Globus pallidus (tissue), 1 donor: ENCODE data around the gene PEX16.

Source experiments
- DNase-seq: peaks from one replicate; pipeline ENCODE4 v3.0.0-alpha.2; 2015; ENCODE audit warnings: low spot score

PEX16 gene

GRCh38 chr11:45917623-45918330, at the start of gene PEX16:
TSS of gene PEX16 (minus strand) at chr11:45917877. CDS start at chr11:45917811, 66 bp downstream.
- peak; percentile 97 for DNase-seq

GRCh38 chr11:45964911-45965389, 47.3 kb upstream of the PEX16 start:
- peak; percentile 80 for DNase-seq

GRCh38 chr11:45961751-45962240, 44.1 kb upstream of the PEX16 start:
- DNase-seq, result no peak

GRCh38 chr11:45960387-45961095, 42.9 kb upstream of the PEX16 start:
- DNase-seq, result no peak

GRCh38 chr11:45959851-45960250, 42.2 kb upstream of the PEX16 start:
- no peak for DNase-seq

GRCh38 chr11:45949992-45950407, 32.3 kb upstream of the PEX16 start:
- peak; percentile 38 for DNase-seq

- peak; percentile 48 for DNase-seq
Observed at GRCh38 chr11:45948356-45948755, 30.7 kb upstream of the PEX16 start.

GRCh38 chr11:45947885-45948284, 30.2 kb upstream of the PEX16 start:
- DNase-seq, result no peak

GRCh38 chr11:45945397-45945999, 27.8 kb upstream of the PEX16 start:
- DNase-seq, result no peak

GRCh38 chr11:45942381-45942780, 24.7 kb upstream of the PEX16 start:
- no peak for DNase-seq

- DNase-seq, result no peak
Observed at GRCh38 chr11:45941285-45941684, 23.6 kb upstream of the PEX16 start.

GRCh38 chr11:45939836-45940235, 22.2 kb upstream of the PEX16 start:
- no peak for DNase-seq

GRCh38 chr11:45937916-45938315, 20.2 kb upstream of the PEX16 start:
- DNase-seq, result no peak

- DNase-seq, result no peak
Observed at GRCh38 chr11:45936511-45937054, 18.9 kb upstream of the PEX16 start.

GRCh38 chr11:45935349-45936064, 17.8 kb upstream of the PEX16 start:
- DNase-seq, result no peak

GRCh38 chr11:45934580-45935318, 17.1 kb upstream of the PEX16 start:
- no peak for DNase-seq

- DNase-seq, result no peak
Observed at GRCh38 chr11:45933846-45934579, 16.3 kb upstream of the PEX16 start.

- peak; percentile 24 for DNase-seq
Observed at GRCh38 chr11:45933131-45933831, 15.6 kb upstream of the PEX16 start.

GRCh38 chr11:45932217-45932616, 14.5 kb upstream of the PEX16 start:
- no peak for DNase-seq

- no peak for DNase-seq
Observed at GRCh38 chr11:45931739-45932138, 14.1 kb upstream of the PEX16 start.
